Measurements from ENCODE around the gene LMAN1L.

Gene LMAN1L

GRCh38 chr15:74869726-74870407 lies 57.2 kb downstream of the LMAN1L start:
- Histone ChIP-seq H3K9me3 (replicated peaks in 1 of 11) (peaks cover 0 to 14% (median 9%) of the 10 kb centered on the region in 11 experiments; a peak in 10 of 22 replicates), H3K4me2 (peak overlapping the region; percentile 89 to 100 (median 98)), H4K20me1 (peaks cover 0 to 77% (median 12%) of the 10 kb centered on the region in 11 experiments; a peak in 17 of 22 replicates), H3K4me3 (peak overlapping the region; percentile 17 to 87 (median 58); a peak in 16 of 20 replicates), H3K4me1 (peaks cover 77 to 83% (median 81%) of the 10 kb centered on the region in 10 experiments), H3K9ac (peak overlapping the region; percentile 90 to 99 (median 96)), H3K27me3 (no peaks in the 10 kb centered on the region), H3K27ac (peak overlapping the region; percentile 89 to 100 (median 96)), H3K36me3 (peaks cover 5 to 27% (median 20%) of the 10 kb centered on the region in 11 experiments; a peak in 16 of 22 replicates)
- TF ChIP-seq Cebpa-rat (IDR thresholded peaks at IDR 0.05), result no peak

GRCh38 chr15:74870436-74871215 lies 58.0 kb downstream of the LMAN1L start:
- Histone ChIP-seq H3K9me3 (replicated peaks in 1 of 11) (peaks cover 0 to 14% (median 9%) of the 10 kb centered on the region in 11 experiments; a peak in 10 of 22 replicates), H3K27me3 (no peaks in the 10 kb centered on the region), H3K4me3 (peak overlapping the region; percentile 35 to 87 (median 74); a peak in 19 of 20 replicates), H3K4me1 (peaks cover 70 to 79% (median 75%) of the 10 kb centered on the region in 10 experiments), H4K20me1 (peaks cover 0 to 70% (median 11%) of the 10 kb centered on the region in 11 experiments; a peak in 16 of 22 replicates), H3K36me3 (peaks cover 5 to 27% (median 20%) of the 10 kb centered on the region in 11 experiments; a peak in 16 of 22 replicates), H3K9ac (peak overlapping the region; percentile 90 to 99 (median 96)), H3K27ac (peak overlapping the region; percentile 89 to 100 (median 96)), H3K4me2 (peak overlapping the region; percentile 89 to 100 (median 98))
- no peak for TF ChIP-seq Cebpa-rat (IDR thresholded peaks at IDR 0.05)

- no peak for TF ChIP-seq Cebpa-rat (IDR thresholded peaks at IDR 0.05)
- peaks cover 49 to 59% (median 55%) of the 10 kb centered on the region in 10 experiments for H3K4me1 ChIP-seq
- H3K27me3 ChIP-seq, result no peaks in the 10 kb centered on the region
- H3K4me2 ChIP-seq, result peak overlapping the region; percentile 89 to 100 (median 98)
- peak overlapping the region; percentile 90 to 99 (median 96) for H3K9ac ChIP-seq
- H3K27ac ChIP-seq, result peak overlapping the region; percentile 89 to 100 (median 96)
- H4K20me1 ChIP-seq, result peaks cover 0 to 51% (median 11%) of the 10 kb centered on the region in 11 experiments; a peak in 16 of 22 replicates
- peaks cover 0 to 16% (median 7%) of the 10 kb centered on the region in 11 experiments; a peak in 12 of 22 replicates for H3K36me3 ChIP-seq
- peaks cover 0 to 6% (median 2%) of the 10 kb centered on the region in 11 experiments; a peak in 10 of 22 replicates for H3K9me3 ChIP-seq (replicated peaks in 1 of 11)
- H3K4me3 ChIP-seq, result peak overlapping the region; percentile 68 to 87 (median 78)
These were observed 60.0 kb downstream of the LMAN1L start for GRCh38 chr15:74872702-74873035.

GRCh38 chr15:74873036-74873755 lies 60.6 kb downstream of the LMAN1L start, which contains the start of gene SCAMP2:
Gene SCAMP2 (minus strand): TSS chr15:74873365. CDS start chr15:74873255, 110 bp downstream.
- TF ChIP-seq Cebpa-rat (IDR thresholded peaks at IDR 0.05), result no peak
- Histone ChIP-seq H3K4me3 (peak within 1 kb of the TSS; percentile 68 to 87 (median 78)), H3K27ac (peak within 1 kb of the TSS; percentile 89 to 100 (median 96)), H3K9ac (peak within 1 kb of the TSS; percentile 90 to 99 (median 96)), H3K4me1 (peaks cover 44 to 54% (median 50%) of the 10 kb centered on the region in 10 experiments), H3K36me3 (peaks cover 0 to 10% (median 6%) of the 10 kb centered on the region in 11 experiments; a peak in 8 of 22 replicates), H3K27me3 (no peaks in the 10 kb centered on the region), H3K9me3 (replicated peaks in 1 of 11) (peaks cover 0 to 1% (median 0%) of the 10 kb centered on the region in 11 experiments; a peak in 4 of 22 replicates), H4K20me1 (peaks cover 0 to 47% (median 11%) of the 10 kb centered on the region in 11 experiments; a peak in 16 of 22 replicates), H3K4me2 (peak within 1 kb of the TSS; percentile 89 to 100 (median 98))

- H3K9ac ChIP-seq, result peak overlapping the region; percentile 90 to 99 (median 96); a peak in 21 of 22 replicates
- no peak for TF ChIP-seq Cebpa-rat (IDR thresholded peaks at IDR 0.05)
These were observed 61.3 kb downstream of the LMAN1L start for GRCh38 chr15:74873756-74874424.

More at GRCh38 chr15:74873756-74874424, 61.3 kb downstream of the LMAN1L start:
- Histone ChIP-seq H3K9me3 (replicated peaks in 1 of 11) (no peaks in the 10 kb centered on the region; a peak in 1 of 22 replicates), H4K20me1 (peaks cover 0 to 40% (median 11%) of the 10 kb centered on the region in 11 experiments; a peak in 16 of 22 replicates), H3K36me3 (peaks cover 0 to 5% (median under 1%) of the 10 kb centered on the region in 11 experiments; a peak in 5 of 22 replicates), H3K4me3 (peak overlapping the region; percentile 68 to 87 (median 78)), H3K4me1 (peaks cover 37 to 47% (median 44%) of the 10 kb centered on the region in 10 experiments), H3K27ac (peak overlapping the region; percentile 89 to 100 (median 96); a peak in 20 of 22 replicates), H3K4me2 (peak overlapping the region; percentile 75 to 100 (median 98)), H3K27me3 (no peaks in the 10 kb centered on the region)
